Panc1 (cell line): Measurements from ENCODE around the gene TRIM28. TPM values are rescaled to one million over a fixed set of nuclear protein-coding genes. Genes with fewer than 3 reads are reported as not detected.
A peak's percentile ranks its signal among the peaks of the same experiment; 100 is the strongest.

Experiments
- ATAC-seq: fragments of 200-7000 bp; cut with Tn5 transposase; 2 replicates; pipeline ENCODE4 v1.9.1; 2020; ENCODE audit warnings: mild to moderate bottlenecking, moderate library complexity
- BruUV-seq: library from RNA; stranded (reverse); fragments of 400-500 nt; replicated peaks from 2 replicates; lab custom pipeline; 2021; lab: Mats Ljungman, UMichigan
- CTCF ChIA-PET: fragments of 300-600 bp; sonication (Branson Sonifier 250); formaldehyde crosslinking; loops from one replicate; lab custom pipeline; 2022; ENCODE audit warnings: antibody characterized with exemption; lab: Charles Lee
- POLR2A ChIA-PET: fragments of 300-600 bp; sonication (Branson Sonifier 250); formaldehyde crosslinking; loops from one replicate; lab custom pipeline; 2022; ENCODE audit warnings: antibody characterized with exemption; lab: Charles Lee
- DNase-seq: peaks from one replicate; pipeline ENCODE4 v3.0.0-alpha.2; 2010; ENCODE audit warnings: low read depth, low spot score
- H3K27ac ChIP-seq: 2 replicates; pipeline ENCODE4 v1.5.1; 2011; ENCODE audit warnings: mild to moderate bottlenecking, low read length, inconsistent platforms
- H3K27me3 ChIP-seq: fragments of 200-500 bp; sonication (Bioruptor generic); 2 replicates; pipeline ENCODE4 v1.6.0; 2014; ENCODE audit warnings: low read length, inconsistent platforms; ENCODE audit not compliant: control insufficient read depth, insufficient read depth
- H3K36me3 ChIP-seq: fragments of 200-500 bp; sonication (Bioruptor generic); 2 replicates; pipeline ENCODE4 v1.5.1; 2014; ENCODE audit warnings: inconsistent platforms, mild to moderate bottlenecking, low read length, moderate library complexity; ENCODE audit not compliant: control insufficient read depth, insufficient read depth
- H3K4me1 ChIP-seq: 2 replicates; pipeline ENCODE4 v1.5.1; 2011; ENCODE audit warnings: inconsistent platforms, mild to moderate bottlenecking, low read length, moderate library complexity; ENCODE audit not compliant: control insufficient read depth, insufficient read depth
- H3K4me3 ChIP-seq, 2 experiments: 2 replicates each; pipeline ENCODE4 v1.5.1; 2011 to 2012; ENCODE audit warnings: low read depth in 2 of 2, low read length in 2 of 2, mild to moderate bottlenecking in 2 of 2, inconsistent platforms in 1 of 2, moderate library complexity in 1 of 2
- H3K9me3 ChIP-seq: fragments of 200-500 bp; sonication (Bioruptor generic); 2 replicates; pipeline ENCODE4 v1.5.1; 2014; ENCODE audit warnings: low read depth, mild to moderate bottlenecking, inconsistent platforms, low read length, moderate library complexity; ENCODE audit not compliant: control insufficient read depth, insufficient read depth
- CTCF ChIP-seq: fragments of 450-650 bp; IDR thresholded peaks from 2 replicates; pipeline ENCODE4 v1.5.1; 2017; ENCODE audit warnings: mild to moderate bottlenecking
- POLR2AphosphoS5 ChIP-seq: IDR thresholded peaks from 2 replicates; pipeline ENCODE4 v1.6.1; 2012; ENCODE audit warnings: mild to moderate bottlenecking, low read depth, low read length, moderate library complexity
- SIN3A ChIP-seq: IDR thresholded peaks from 2 replicates; pipeline ENCODE4 v1.6.1; 2012; ENCODE audit warnings: low read depth, mild to moderate bottlenecking, low read length, moderate library complexity, borderline replicate concordance; ENCODE audit not compliant: insufficient read depth
- TCF7L2 ChIP-seq: IDR thresholded peaks from 2 replicates; pipeline ENCODE4 v1.6.1; 2011; ENCODE audit warnings: mild to moderate bottlenecking, low read depth, low read length, inconsistent platforms
- in situ Hi-C: cut with HindIII; loops from 2 replicates; pipeline ENCODE4 v1.10.0; 2016; ENCODE audit warnings: low sequenced_read_pairs, low pct_unique_long_range_greater_than_20kb
- intact Hi-C: fragments of 100-400 bp; cut with micrococcal nuclease; formaldehyde crosslinking; loops from one replicate; pipeline ENCODE4 v1.10.0; 2022; ENCODE audit not compliant: unreplicated experiment
- total RNA-seq: library from RNA; stranded (reverse); gene quantifications from one replicate; pipeline ENCODE4 v1.2.1, GENCODE V29; 2021; ENCODE audit not compliant: unreplicated experiment
- TF ChIP-seq, protein P1 (sequence below), 2 experiments: IDR thresholded peaks; 2 replicates each; pipeline ENCODE4 v1.6.1; 2011 to 2012; ENCODE audit warnings: low read depth in 2 of 2, control low read depth in 1 of 2, low read length in 1 of 2, mild to moderate bottlenecking in 1 of 2, moderate library complexity in 1 of 2; ENCODE audit not compliant: insufficient read depth in 1 of 2

TRIM28 gene
- total RNA-seq, 1 experiment from 2014 or later = 767 TPM

DNA sequence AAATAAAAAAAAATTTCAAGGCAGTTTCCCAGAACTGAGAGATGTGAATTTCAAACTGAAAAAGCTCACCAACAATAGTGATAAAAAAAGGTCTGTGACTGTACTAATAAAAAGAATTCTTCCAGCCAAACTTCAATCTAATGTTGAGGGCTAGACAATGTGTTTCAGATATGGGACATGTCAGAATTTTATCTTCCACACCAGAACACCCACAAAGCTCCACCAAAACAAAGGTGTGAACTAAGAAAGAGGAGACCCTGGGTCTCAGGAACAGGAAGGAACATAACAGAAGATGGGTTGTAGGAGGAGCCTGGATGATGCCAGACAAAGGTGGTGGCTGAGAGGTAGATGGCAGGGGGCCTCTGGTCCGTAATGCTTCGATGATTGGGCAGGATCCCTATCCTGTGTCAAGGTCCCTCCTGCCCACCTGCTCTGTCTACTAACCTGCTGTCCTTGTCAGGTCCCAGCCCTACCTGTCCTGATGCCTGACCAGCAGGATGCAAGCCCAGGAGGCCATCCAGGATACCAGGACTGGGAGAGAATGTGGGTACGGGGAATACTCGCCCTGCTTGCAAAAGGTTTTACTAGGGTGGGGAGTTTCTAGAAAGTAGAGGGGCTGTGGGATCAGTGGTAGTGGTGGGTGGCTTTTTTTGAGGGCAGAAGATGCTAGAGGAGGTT is 24.7 kb downstream of the TRIM28 start:
- intact Hi-C loops (no loop called here), in situ Hi-C loops (no loop called here)
- DNase-seq (no peak), ATAC-seq (no peak)
- no peaks in the 10 kb centered on the region for H3K27me3 ChIP-seq
- no peak overlapping the region for H3K4me3 ChIP-seq
- CTCF ChIA-PET = no interaction called here
- no peaks in the 10 kb centered on the region for H3K9me3 ChIP-seq
- H3K27ac ChIP-seq = no peak overlapping the region
- POLR2A ChIA-PET = no interaction called here
- H3K36me3 ChIP-seq = no peaks in the 10 kb centered on the region
- 0 out of 2 replicates have a peak, but pooled peaks have one; percentile 32 for TF ChIP-seq POLR2AphosphoS5
- TF ChIP-seq, protein P1, sequence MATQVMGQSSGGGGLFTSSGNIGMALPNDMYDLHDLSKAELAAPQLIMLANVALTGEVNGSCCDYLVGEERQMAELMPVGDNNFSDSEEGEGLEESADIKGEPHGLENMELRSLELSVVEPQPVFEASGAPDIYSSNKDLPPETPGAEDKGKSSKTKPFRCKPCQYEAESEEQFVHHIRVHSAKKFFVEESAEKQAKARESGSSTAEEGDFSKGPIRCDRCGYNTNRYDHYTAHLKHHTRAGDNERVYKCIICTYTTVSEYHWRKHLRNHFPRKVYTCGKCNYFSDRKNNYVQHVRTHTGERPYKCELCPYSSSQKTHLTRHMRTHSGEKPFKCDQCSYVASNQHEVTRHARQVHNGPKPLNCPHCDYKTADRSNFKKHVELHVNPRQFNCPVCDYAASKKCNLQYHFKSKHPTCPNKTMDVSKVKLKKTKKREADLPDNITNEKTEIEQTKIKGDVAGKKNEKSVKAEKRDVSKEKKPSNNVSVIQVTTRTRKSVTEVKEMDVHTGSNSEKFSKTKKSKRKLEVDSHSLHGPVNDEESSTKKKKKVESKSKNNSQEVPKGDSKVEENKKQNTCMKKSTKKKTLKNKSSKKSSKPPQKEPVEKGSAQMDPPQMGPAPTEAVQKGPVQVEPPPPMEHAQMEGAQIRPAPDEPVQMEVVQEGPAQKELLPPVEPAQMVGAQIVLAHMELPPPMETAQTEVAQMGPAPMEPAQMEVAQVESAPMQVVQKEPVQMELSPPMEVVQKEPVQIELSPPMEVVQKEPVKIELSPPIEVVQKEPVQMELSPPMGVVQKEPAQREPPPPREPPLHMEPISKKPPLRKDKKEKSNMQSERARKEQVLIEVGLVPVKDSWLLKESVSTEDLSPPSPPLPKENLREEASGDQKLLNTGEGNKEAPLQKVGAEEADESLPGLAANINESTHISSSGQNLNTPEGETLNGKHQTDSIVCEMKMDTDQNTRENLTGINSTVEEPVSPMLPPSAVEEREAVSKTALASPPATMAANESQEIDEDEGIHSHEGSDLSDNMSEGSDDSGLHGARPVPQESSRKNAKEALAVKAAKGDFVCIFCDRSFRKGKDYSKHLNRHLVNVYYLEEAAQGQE (IDR thresholded peaks at IDR 0.05; ENCODE audit: insufficient read depth in 1 of 2, low read depth in 2 of 2, low read length in 1 of 2) = no peak
- H3K4me1 ChIP-seq = peaks cover 5% of the 10 kb centered on the region; the same call in 1 of the 2 replicates
- BruUV-seq = TSS peak; percentile 33

GRCh38 chr19:58569191-58569942 is 25.5 kb downstream of the TRIM28 start:
- DNase-seq (no peak), ATAC-seq (no peak)
- ChIA-PET POLR2A (no interaction called here), CTCF (no interaction called here)
- intact Hi-C loops = no loop called here
- Histone ChIP-seq H3K27me3 (no peaks in the 10 kb centered on the region), H3K4me3 (no peak overlapping the region), H3K27ac (no peak overlapping the region), H3K4me1 (peaks cover 7% of the 10 kb centered on the region), H3K9me3 (no peaks in the 10 kb centered on the region), H3K36me3 (no peaks in the 10 kb centered on the region)
- TF ChIP-seq CTCF = no peak
- no peak for TF ChIP-seq TCF7L2
- no peak for TF ChIP-seq SIN3A
- TF ChIP-seq POLR2AphosphoS5 = 0 out of 2 replicates have a peak, but pooled peaks have one; percentile 23
- TF ChIP-seq, protein P1 (IDR thresholded peaks at IDR 0.05; ENCODE audit: insufficient read depth in 1 of 2, low read depth in 2 of 2, low read length in 1 of 2) = no peak
- in situ Hi-C loops = no loop called here
- no TSS peak for BruUV-seq
